GM12874 (cell line): ENCODE results near the gene RASGRP2.

Experiments
- TF ChIP-seq, protein P1 (sequence below): IDR thresholded peaks from 2 replicates; pipeline ENCODE4 v1.5.1; 2011; ENCODE audit warnings: low read depth, mild to moderate bottlenecking, control low read depth, low read length, moderate library complexity; ENCODE audit not compliant: insufficient read depth

RASGRP2 gene

DNA sequence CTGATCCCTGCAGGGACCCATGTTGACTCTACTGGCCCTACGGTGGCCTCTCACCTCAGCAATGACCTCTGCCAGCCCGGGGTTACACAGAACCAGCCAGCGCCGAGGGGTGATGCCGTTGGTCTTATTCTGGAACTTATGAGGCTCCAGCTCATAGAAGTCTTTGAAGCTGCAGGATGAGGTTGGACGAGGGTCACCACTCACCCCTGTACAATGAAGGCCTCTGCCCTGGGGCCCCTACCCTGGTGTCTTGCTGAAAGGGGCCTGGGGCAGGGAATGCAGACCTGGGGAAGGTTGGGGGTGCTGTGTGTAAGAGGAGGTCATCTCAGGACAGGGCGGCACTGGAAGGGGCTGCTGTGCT is 9.1 kb upstream of the RASGRP2 start:
- TF ChIP-seq, protein P1, sequence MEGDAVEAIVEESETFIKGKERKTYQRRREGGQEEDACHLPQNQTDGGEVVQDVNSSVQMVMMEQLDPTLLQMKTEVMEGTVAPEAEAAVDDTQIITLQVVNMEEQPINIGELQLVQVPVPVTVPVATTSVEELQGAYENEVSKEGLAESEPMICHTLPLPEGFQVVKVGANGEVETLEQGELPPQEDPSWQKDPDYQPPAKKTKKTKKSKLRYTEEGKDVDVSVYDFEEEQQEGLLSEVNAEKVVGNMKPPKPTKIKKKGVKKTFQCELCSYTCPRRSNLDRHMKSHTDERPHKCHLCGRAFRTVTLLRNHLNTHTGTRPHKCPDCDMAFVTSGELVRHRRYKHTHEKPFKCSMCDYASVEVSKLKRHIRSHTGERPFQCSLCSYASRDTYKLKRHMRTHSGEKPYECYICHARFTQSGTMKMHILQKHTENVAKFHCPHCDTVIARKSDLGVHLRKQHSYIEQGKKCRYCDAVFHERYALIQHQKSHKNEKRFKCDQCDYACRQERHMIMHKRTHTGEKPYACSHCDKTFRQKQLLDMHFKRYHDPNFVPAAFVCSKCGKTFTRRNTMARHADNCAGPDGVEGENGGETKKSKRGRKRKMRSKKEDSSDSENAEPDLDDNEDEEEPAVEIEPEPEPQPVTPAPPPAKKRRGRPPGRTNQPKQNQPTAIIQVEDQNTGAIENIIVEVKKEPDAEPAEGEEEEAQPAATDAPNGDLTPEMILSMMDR = no peak

DNA sequence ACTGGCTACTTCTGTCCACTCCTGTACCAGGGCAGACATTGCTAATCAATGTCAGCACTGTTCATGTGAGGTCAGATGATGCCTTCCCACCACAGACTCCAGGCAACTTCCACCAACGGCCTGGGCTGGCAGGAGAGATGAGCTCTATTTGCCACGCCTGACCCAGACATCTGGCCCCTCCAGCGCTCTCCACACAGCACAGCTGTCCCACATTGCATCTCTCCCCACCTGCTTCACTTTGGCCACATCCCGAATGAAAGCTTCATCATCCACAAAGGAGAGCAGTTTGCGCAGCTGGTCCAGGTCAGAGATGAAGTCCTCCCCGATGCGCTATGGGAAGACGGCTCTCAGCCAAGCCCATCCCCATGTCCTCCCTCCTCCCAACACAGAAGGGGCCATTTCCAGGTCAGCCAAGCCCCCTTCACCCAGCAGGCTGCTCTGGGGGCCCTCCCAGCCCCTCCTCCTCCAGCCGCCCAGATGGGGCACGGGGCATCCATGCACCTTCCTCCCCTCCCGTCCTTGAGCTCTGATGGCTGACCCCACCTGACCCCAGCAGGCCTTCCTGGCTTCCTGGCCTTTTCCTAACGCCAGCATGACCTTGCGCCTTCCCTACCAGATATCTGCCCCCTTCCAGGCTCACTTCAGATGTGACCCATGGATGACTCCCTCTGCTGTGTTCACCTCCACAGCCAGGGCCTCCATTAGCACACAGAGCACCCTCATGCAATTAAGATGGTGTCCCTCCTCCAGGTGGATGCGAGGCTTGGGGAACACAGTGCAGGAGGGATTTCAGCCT is 8.4 kb upstream of the RASGRP2 start:
- TF ChIP-seq, protein P1 = no peak

DNA sequence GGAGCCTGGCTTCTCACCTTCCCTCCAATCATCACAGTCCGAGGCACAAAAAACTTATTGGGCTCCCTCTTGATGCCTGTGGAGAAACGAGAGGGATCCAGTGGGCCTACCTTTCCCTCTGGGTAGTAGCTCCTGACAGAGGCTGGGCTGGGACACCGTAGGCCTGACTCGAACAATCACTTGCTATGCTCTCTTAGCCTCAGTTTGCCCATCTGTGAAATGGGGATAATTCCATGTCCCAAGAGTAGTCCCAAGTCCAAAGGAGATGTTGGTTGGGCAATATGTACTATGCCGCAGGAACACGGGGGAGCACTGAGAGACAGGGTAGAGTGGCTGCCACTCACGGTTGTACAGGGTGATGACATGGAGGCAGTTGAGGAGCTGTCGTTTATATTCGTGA is 7.6 kb upstream of the RASGRP2 start:
- TF ChIP-seq, protein P1 = no peak

DNA sequence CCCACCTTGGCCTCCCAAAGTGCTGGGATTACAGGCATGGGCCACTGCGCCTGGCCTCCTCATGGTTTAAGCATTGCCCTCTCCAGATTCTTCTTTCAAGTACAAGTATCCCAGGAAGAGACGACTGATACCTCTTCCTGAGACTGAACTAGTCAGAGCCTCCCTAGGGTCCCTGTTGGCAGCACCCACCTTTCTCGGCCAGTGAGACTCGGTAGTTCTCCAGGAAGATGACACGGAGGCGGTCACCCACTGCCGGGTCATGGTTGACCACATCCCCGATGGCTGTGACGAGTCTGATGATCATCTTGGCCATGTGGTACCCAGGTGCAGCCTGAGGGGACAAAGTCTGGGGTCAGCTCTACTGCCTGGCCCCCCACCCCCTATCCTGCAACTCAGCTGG is 7.2 kb upstream of the RASGRP2 start:
- TF ChIP-seq, protein P1 = no peak

- TF ChIP-seq, protein P1 = no peak
Observed at GRCh38 chr11:64750361-64751054, 6.6 kb upstream of the RASGRP2 start.

GRCh38 chr11:64747961-64748665 is 4.2 kb upstream of the RASGRP2 start:
- TF ChIP-seq, protein P1 = no peak

DNA sequence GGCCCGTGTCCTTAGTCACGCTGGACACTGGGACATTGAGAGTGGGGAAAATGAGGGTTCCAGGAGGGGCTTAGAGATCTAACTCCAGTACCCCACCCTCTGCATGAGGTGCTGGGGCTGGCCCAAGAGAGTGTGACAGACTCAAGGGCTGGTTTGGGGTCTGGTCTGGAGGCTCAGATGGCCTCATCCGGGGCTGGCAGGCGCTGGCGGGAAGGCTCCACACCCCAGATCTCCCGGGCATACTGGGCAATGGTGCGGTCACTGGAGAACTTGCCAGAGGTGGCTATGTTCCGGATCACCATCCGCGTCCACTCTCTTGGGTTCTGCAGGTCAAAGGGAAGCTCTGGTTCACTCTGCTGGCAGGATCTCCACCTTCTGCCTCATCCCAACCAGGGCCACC is 2.5 kb upstream of the RASGRP2 start:
- TF ChIP-seq, protein P1 = no peak
